NCI-H345 treated with DMSO at 0.1 percent for 48 hours (cell line): ENCODE data around the gene ACER3.
"Not testable (repeated sequence)": the region's sequence is repeated elsewhere in the genome, so short reads cannot be mapped to it uniquely, and the experiment has no call there.

Experiments
- DNase-seq: peaks from one replicate; lab custom pipeline; 2025; ENCODE audit not compliant: unreplicated experiment; lab: John Stamatoyannopoulos, UW

Gene ACER3

GRCh38 chr11:77056814-77057402, 196.2 kb downstream of the ACER3 start:
- DNase-seq: no peak

GRCh38 chr11:77057938-77058474, 197.3 kb downstream of the ACER3 start:
- no peak for DNase-seq

- DNase-seq: no peak
Measured at GRCh38 chr11:77058900-77059299, 198.2 kb downstream of the ACER3 start.

- DNase-seq: no peak
Measured at GRCh38 chr11:77059806-77060205, 199.1 kb downstream of the ACER3 start.

- no peak for DNase-seq
Measured at GRCh38 chr11:77060234-77060633, 199.5 kb downstream of the ACER3 start.

GRCh38 chr11:77061258-77061657, 200.5 kb downstream of the ACER3 start:
- DNase-seq: not testable (repeated sequence)

- no peak for DNase-seq
Measured at GRCh38 chr11:77062924-77063323, 202.2 kb downstream of the ACER3 start.

- no peak for DNase-seq
Measured at GRCh38 chr11:77063407-77063806, 202.7 kb downstream of the ACER3 start.

GRCh38 chr11:77063861-77064260, 203.1 kb downstream of the ACER3 start:
- DNase-seq: no peak

GRCh38 chr11:77064648-77065217, 204.0 kb downstream of the ACER3 start:
- DNase-seq: no peak

GRCh38 chr11:77065878-77066228, 205.1 kb downstream of the ACER3 start:
- no peak for DNase-seq

GRCh38 chr11:77066229-77067042, 205.7 kb downstream of the ACER3 start, which contains the start of gene CAPN5:
Gene CAPN5 (plus strand): TSS chr11:77066971. CDS start chr11:77084887, 17,916 bp downstream.
- peak; percentile 57 for DNase-seq

GRCh38 chr11:77067861-77068443, 207.2 kb downstream of the ACER3 start:
- DNase-seq: no peak

GRCh38 chr11:77068457-77069335, 208.0 kb downstream of the ACER3 start:
- no peak for DNase-seq

GRCh38 chr11:77069336-77069968, 208.7 kb downstream of the ACER3 start:
- DNase-seq: no peak

- DNase-seq: no peak
Measured at GRCh38 chr11:77069969-77070582, 209.4 kb downstream of the ACER3 start.

- no peak for DNase-seq
Measured at GRCh38 chr11:77071077-77071476, 210.4 kb downstream of the ACER3 start.

- DNase-seq: no peak
Measured at GRCh38 chr11:77071671-77072605, 211.2 kb downstream of the ACER3 start.
